Measurements from ENCODE around the gene GALNT18. TPM values are rescaled to one million over a fixed set of nuclear protein-coding genes. Genes with fewer than 3 reads are reported as not detected.

Gene GALNT18
- total and polyA plus RNA-seq, 2 of the 4 experiments (the other 2 are of a cell fraction) = 9.5 to 11.3 TPM

GRCh38 chr11:11629368-11629767 lies 7.6 kb upstream of the GALNT18 start:
- Histone ChIP-seq H3K9me1 (ENCODE audit: insufficient read depth, low read length) (no peaks in the 10 kb centered on the region), H3K27me3 (ENCODE audit: control insufficient read depth, insufficient read depth, low read length) (peaks cover 34% of the 10 kb centered on the region), H4K91ac (ENCODE audit: insufficient read depth, low read depth, low read length) (no peak overlapping the region), H3K9me3 (ENCODE audit: control insufficient read depth, insufficient read depth, low read length) (no peaks in the 10 kb centered on the region; the same call in 1 of the 2 replicates), H3K79me1 (ENCODE audit: low read depth in 1 of 2, low read length in 2 of 2) (no peaks in the 10 kb centered on the region), H2BK20ac (ENCODE audit: low read depth, low read length) (no peak overlapping the region), H2AFZ (replicated peaks; ENCODE audit: low read length, poor library complexity) (no peak overlapping the region), H2BK15ac (ENCODE audit: low read depth, low read length) (no peak overlapping the region), H3K56ac (ENCODE audit: extremely low read depth, insufficient read depth, low read length) (no peak overlapping the region), H3K36me3 (ENCODE audit: control insufficient read depth, insufficient read depth, low read length) (no peaks in the 10 kb centered on the region), H2AK5ac (ENCODE audit: low read depth, low read length) (no peak overlapping the region), H4K5ac (ENCODE audit: low read depth, low read length) (no peak overlapping the region), H3K4me1 (ENCODE audit: control insufficient read depth, insufficient read depth, low read length) (no peaks in the 10 kb centered on the region), H4K20me1 (ENCODE audit: insufficient read depth, low read length) (no peaks in the 10 kb centered on the region), H3K23ac (ENCODE audit: low read depth, low read length) (no peak overlapping the region), H2AK9ac (replicated peaks; ENCODE audit: low read depth, low read length, poor library complexity) (no peak overlapping the region), H2BK5ac (ENCODE audit: low read depth, low read length, poor library complexity, severe bottlenecking) (no peak overlapping the region), H3K4me2 (ENCODE audit: low read depth, low read length) (no peak overlapping the region), H3K14ac (replicated peaks; ENCODE audit: low read depth, low read length) (no peak overlapping the region), H2BK120ac (ENCODE audit: low read depth, low read length) (no peak overlapping the region), H3K4me3 (ENCODE audit: insufficient read depth, low read depth, low read length) (no peak overlapping the region), H3K9ac (ENCODE audit: low read depth, low read length) (no peak overlapping the region), H4K8ac (ENCODE audit: low read depth in 2 of 2, low read length in 2 of 2) (no peak overlapping the region), H3K18ac (ENCODE audit: low read depth, low read length) (no peak overlapping the region), H3K27ac (ENCODE audit: insufficient read depth, low read length) (no peak overlapping the region), H3K4ac (ENCODE audit: low read depth, low read length) (no peak overlapping the region)
- in situ Hi-C loops (cut with MboI; ENCODE audit: low sequenced_read_pairs) = no loop called here
- WGBS, 2 experiments (ENCODE audit: extremely low coverage in 2 of 2, insufficient read length in 1 of 2) = 0% methylated on average over 2 of the region's 8 CpGs; no CpG with 5 or more reads in 1 of the 2 experiments
- BruUV-seq (replicated peaks) = no TSS peak
- DNase-seq (no peak), ATAC-seq (ENCODE audit: low read depth) (no peak)
- ChIA-PET CTCF (no interaction called here), POLR2A (ENCODE audit: unreplicated experiment) (no interaction called here)
- TF ChIP-seq FOS (IDR thresholded peaks at IDR 0.05; ENCODE audit: low read depth, low read length) = no peak
- no peak for TF ChIP-seq BHLHE40 (IDR thresholded peaks at IDR 0.05; ENCODE audit: low read depth, low read length)
- TF ChIP-seq MAZ (IDR thresholded peaks at IDR 0.05; ENCODE audit: borderline replicate concordance, low read depth, low read length) = no peak
- no peak for TF ChIP-seq RFX5 (IDR thresholded peaks at IDR 0.05; ENCODE audit: low read depth, low read length)
- no peak for TF ChIP-seq USF2 (IDR thresholded peaks at IDR 0.05; ENCODE audit: low read depth, low read length)
- no peak for TF ChIP-seq CTCF (conservative IDR thresholded peaks at IDR 0.05; ENCODE audit: low read depth, low read length)
- TF ChIP-seq MAFK (IDR thresholded peaks at IDR 0.05; ENCODE audit: low read depth, low read length) = no peak
- no peak for TF ChIP-seq SMC3 (IDR thresholded peaks at IDR 0.05; ENCODE audit: low read depth, low read length)
- intact Hi-C loops (cut with micrococcal nuclease) = loop anchor here (10.0 kb wide), 1 partner anchor 225 kb away; no protein-coding TSS in a partner anchor
- dilution Hi-C loops (cut with HindIII; ENCODE audit: low sequenced_read_pairs, unreplicated experiment) = no loop called here

Data from IMR-90 (cell line).